Measurements from ENCODE around the gene GSK3B.

DNA sequence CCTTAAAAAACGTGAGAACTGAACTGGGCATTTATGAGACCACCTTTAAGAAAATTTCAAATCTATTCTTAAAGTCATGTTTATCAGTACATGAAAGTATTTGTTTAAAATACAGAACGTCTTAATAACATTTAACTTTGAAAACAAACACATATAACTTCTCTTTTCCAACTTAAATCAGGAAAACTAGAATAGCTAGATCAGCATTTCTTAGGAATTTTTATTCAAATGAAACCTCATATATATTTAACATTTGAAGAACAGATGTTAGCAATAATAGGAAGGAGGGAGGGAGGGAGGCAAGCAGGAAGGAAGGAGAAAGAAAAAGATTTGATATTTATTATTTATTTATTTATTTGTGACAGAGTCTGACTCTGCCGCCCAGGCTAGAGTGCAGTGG is 192.2 kb downstream of the GSK3B start:
- no peak for TF ChIP-seq CSRNP3 (CRISPR knock-in tag; IDR thresholded peaks at IDR 0.05)
- TF ChIP-seq, protein P1, sequence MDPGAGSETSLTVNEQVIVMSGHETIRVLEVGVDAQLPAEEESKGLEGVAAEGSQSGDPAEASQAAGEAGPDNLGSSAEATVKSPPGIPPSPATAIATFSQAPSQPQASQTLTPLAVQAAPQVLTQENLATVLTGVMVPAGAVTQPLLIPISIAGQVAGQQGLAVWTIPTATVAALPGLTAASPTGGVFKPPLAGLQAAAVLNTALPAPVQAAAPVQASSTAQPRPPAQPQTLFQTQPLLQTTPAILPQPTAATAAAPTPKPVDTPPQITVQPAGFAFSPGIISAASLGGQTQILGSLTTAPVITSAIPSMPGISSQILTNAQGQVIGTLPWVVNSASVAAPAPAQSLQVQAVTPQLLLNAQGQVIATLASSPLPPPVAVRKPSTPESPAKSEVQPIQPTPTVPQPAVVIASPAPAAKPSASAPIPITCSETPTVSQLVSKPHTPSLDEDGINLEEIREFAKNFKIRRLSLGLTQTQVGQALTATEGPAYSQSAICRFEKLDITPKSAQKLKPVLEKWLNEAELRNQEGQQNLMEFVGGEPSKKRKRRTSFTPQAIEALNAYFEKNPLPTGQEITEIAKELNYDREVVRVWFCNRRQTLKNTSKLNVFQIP (CRISPR knock-in tag; IDR thresholded peaks at IDR 0.05; ENCODE audit: borderline replicate concordance, low read depth) = no peak
